OCI-LY3 (cell line): Measurements from ENCODE around the gene IKBKG.
"Not testable (repeated sequence)": the region's sequence is repeated elsewhere in the genome, so short reads cannot be mapped to it uniquely, and the experiment has no call there.

ENCODE experiments used
- H2AFZ ChIP-seq: fragments of 200-600, 300-600 bp; shearing (Covaris generic); 2 replicates; pipeline ENCODE4 v1.6.0; 2014; ENCODE audit warnings: antibody characterized with exemption, low read depth, low read length
- H3K27ac ChIP-seq: fragments of 200-600, 300-600 bp; sonication (generic); 2 replicates; pipeline ENCODE4 v1.5.1; 2014; ENCODE audit warnings: mild to moderate bottlenecking, low read length, moderate library complexity, mixed read lengths
- H3K27me3 ChIP-seq: fragments of 200-600, 300-600 bp; sonication (generic); 2 replicates; pipeline ENCODE4 v1.6.1; 2014; ENCODE audit warnings: low read depth, low read length, mixed read lengths
- H3K36me3 ChIP-seq: fragments of 200-600, 300-600 bp; sonication (generic); replicated peaks from 2 replicates; pipeline ENCODE3; 2014; ENCODE audit warnings: low read depth, low read length, mixed read lengths
- H3K4me1 ChIP-seq: fragments of 300-600, 200-600 bp; sonication (generic); 2 replicates; pipeline ENCODE4 v1.6.1; 2014; ENCODE audit warnings: low read length, mixed read lengths
- H3K4me2 ChIP-seq: fragments of 200-600, 300-600 bp; sonication (generic); 2 replicates; pipeline ENCODE4 v1.6.1; 2014; ENCODE audit warnings: low read length, mixed read lengths
- H3K4me3 ChIP-seq: fragments of 300-600, 200-600 bp; sonication (generic); 2 replicates; pipeline ENCODE4 v1.5.1; 2014; ENCODE audit warnings: antibody characterized with exemption, mild to moderate bottlenecking, low read length, moderate library complexity
- H3K79me2 ChIP-seq: fragments of 300-600, 200-600 bp; shearing (Covaris generic); 2 replicates; pipeline ENCODE4 v1.6.1; 2014; ENCODE audit warnings: mild to moderate bottlenecking, low read length, mixed read lengths
- H3K9ac ChIP-seq: fragments of 300-600, 200-600 bp; shearing (Covaris generic); 2 replicates; pipeline ENCODE4 v1.6.0; 2014; ENCODE audit warnings: mild to moderate bottlenecking, low read length, moderate library complexity
- H3K9me3 ChIP-seq: fragments of 200-600, 300-600 bp; shearing (Covaris generic); 2 replicates; pipeline ENCODE4 v1.6.1; 2014; ENCODE audit warnings: low read length, mixed read lengths; ENCODE audit not compliant: insufficient read depth
- H4K20me1 ChIP-seq: fragments of 200-600, 300-600 bp; sonication (generic); 2 replicates; pipeline ENCODE4 v1.6.1; 2016; ENCODE audit warnings: low read length, mixed read lengths; ENCODE audit not compliant: insufficient read depth

Gene IKBKG

GRCh38 chrX:154558060-154558690 lies 10.8 kb downstream of the IKBKG start:
- H3K36me3 ChIP-seq, H3K4me1 ChIP-seq, H3K79me2 ChIP-seq, H3K9ac ChIP-seq, H3K27me3 ChIP-seq, H2AFZ ChIP-seq, H3K4me3 ChIP-seq, H3K9me3 ChIP-seq, H4K20me1 ChIP-seq, H3K4me2 ChIP-seq, H3K27ac ChIP-seq: not testable (repeated sequence)

GRCh38 chrX:154558896-154559295 lies 11.5 kb downstream of the IKBKG start:
- H3K36me3 ChIP-seq, H4K20me1 ChIP-seq, H3K9me3 ChIP-seq, H3K9ac ChIP-seq, H3K4me2 ChIP-seq, H2AFZ ChIP-seq, H3K27ac ChIP-seq, H3K27me3 ChIP-seq, H3K79me2 ChIP-seq, H3K4me1 ChIP-seq, H3K4me3 ChIP-seq: not testable (repeated sequence)

GRCh38 chrX:154560326-154560725 lies 12.9 kb downstream of the IKBKG start:
- not testable (repeated sequence) for H3K4me1 ChIP-seq, H3K36me3 ChIP-seq, H3K9me3 ChIP-seq, H2AFZ ChIP-seq, H3K27me3 ChIP-seq, H3K4me2 ChIP-seq, H3K9ac ChIP-seq, H3K4me3 ChIP-seq, H4K20me1 ChIP-seq, H3K27ac ChIP-seq, H3K79me2 ChIP-seq

- not testable (repeated sequence) for H3K79me2 ChIP-seq, H4K20me1 ChIP-seq, H3K9me3 ChIP-seq, H3K9ac ChIP-seq, H3K4me1 ChIP-seq, H3K27me3 ChIP-seq, H3K36me3 ChIP-seq, H2AFZ ChIP-seq, H3K4me3 ChIP-seq, H3K27ac ChIP-seq, H3K4me2 ChIP-seq
These were observed 14.9 kb downstream of the IKBKG start for GRCh38 chrX:154562295-154562694.

- not testable (repeated sequence) for H3K79me2 ChIP-seq, H3K36me3 ChIP-seq, H3K27ac ChIP-seq, H4K20me1 ChIP-seq, H3K4me1 ChIP-seq, H3K9ac ChIP-seq, H3K27me3 ChIP-seq, H3K9me3 ChIP-seq, H3K4me3 ChIP-seq, H2AFZ ChIP-seq, H3K4me2 ChIP-seq
These were observed 22.9 kb downstream of the IKBKG start for GRCh38 chrX:154570361-154570760.

GRCh38 chrX:154573061-154573460 lies 25.6 kb downstream of the IKBKG start:
- H3K9ac ChIP-seq, H2AFZ ChIP-seq, H3K27me3 ChIP-seq, H3K4me3 ChIP-seq, H3K9me3 ChIP-seq, H4K20me1 ChIP-seq, H3K36me3 ChIP-seq, H3K79me2 ChIP-seq, H3K4me2 ChIP-seq, H3K4me1 ChIP-seq, H3K27ac ChIP-seq: not testable (repeated sequence)

GRCh38 chrX:154575076-154575475 lies 27.7 kb downstream of the IKBKG start:
- not testable (repeated sequence) for H3K9me3 ChIP-seq

GRCh38 chrX:154582994-154583393 lies 35.6 kb downstream of the IKBKG start:
- not testable (repeated sequence) for H4K20me1 ChIP-seq, H3K27me3 ChIP-seq, H3K9ac ChIP-seq, H3K27ac ChIP-seq, H3K79me2 ChIP-seq, H3K4me2 ChIP-seq, H3K36me3 ChIP-seq, H3K9me3 ChIP-seq, H3K4me3 ChIP-seq, H2AFZ ChIP-seq, H3K4me1 ChIP-seq

More at GRCh38 chrX:154575076-154575475, 27.7 kb downstream of the IKBKG start:
- H3K9ac ChIP-seq, H3K79me2 ChIP-seq, H2AFZ ChIP-seq, H3K4me1 ChIP-seq, H3K4me2 ChIP-seq, H3K27ac ChIP-seq, H3K4me3 ChIP-seq, H4K20me1 ChIP-seq, H3K27me3 ChIP-seq, H3K36me3 ChIP-seq: not testable (repeated sequence)

GRCh38 chrX:154584585-154585183 lies 37.3 kb downstream of the IKBKG start, which contains the start of gene CTAG1A:
CTAG1A (plus strand) TSS chrX:154585133; CDS start chrX:154585207, 74 bp downstream.
- not testable (repeated sequence) for H3K9me3 ChIP-seq, H3K4me2 ChIP-seq, H3K4me3 ChIP-seq, H3K36me3 ChIP-seq, H3K4me1 ChIP-seq, H3K27me3 ChIP-seq, H4K20me1 ChIP-seq, H3K79me2 ChIP-seq, H2AFZ ChIP-seq, H3K27ac ChIP-seq, H3K9ac ChIP-seq

GRCh38 chrX:154590415-154590814 lies 43.0 kb downstream of the IKBKG start:
- not testable (repeated sequence) for H2AFZ ChIP-seq, H3K4me1 ChIP-seq, H3K27ac ChIP-seq, H3K4me2 ChIP-seq, H3K9ac ChIP-seq, H4K20me1 ChIP-seq, H3K79me2 ChIP-seq, H3K27me3 ChIP-seq, H3K36me3 ChIP-seq, H3K9me3 ChIP-seq, H3K4me3 ChIP-seq
